ENCODE measurements around the gene PPM1N.
A peak's percentile ranks its signal among the peaks of the same experiment; 100 is the strongest.

PPM1N gene

GRCh38 chr19:45494261-45494916 is 3.9 kb upstream of the PPM1N start:
- no peak for TF ChIP-seq ZFX (IDR thresholded peaks at IDR 0.05; ENCODE audit: borderline replicate concordance)
- no peak for TF ChIP-seq CTCF (IDR thresholded peaks at IDR 0.05)
- peak overlapping the region; percentile 72 for H3K27ac ChIP-seq

GRCh38 chr19:45495178-45495577 is 3.1 kb upstream of the PPM1N start:
- peak overlapping the region; percentile 13; the same call in 1 of the 2 replicates for H3K27ac ChIP-seq
- TF ChIP-seq ZFX (IDR thresholded peaks at IDR 0.05; ENCODE audit: borderline replicate concordance) (no peak), CTCF (IDR thresholded peaks at IDR 0.05) (no peak)

- H3K27ac ChIP-seq: peak overlapping the region; percentile 61
- TF ChIP-seq CTCF (IDR thresholded peaks at IDR 0.05) (no peak), ZFX (IDR thresholded peaks at IDR 0.05; ENCODE audit: borderline replicate concordance) (no peak)
Measured at GRCh38 chr19:45496349-45496953, 1.8 kb upstream of the PPM1N start.

GRCh38 chr19:45497791-45498190 is 452 bp upstream of the PPM1N start:
- 0 out of 2 replicates have a peak overlapping the region, but pooled peaks have one; percentile 18 for H3K27ac ChIP-seq
- TF ChIP-seq ZFX (IDR thresholded peaks at IDR 0.05; ENCODE audit: borderline replicate concordance) (no peak), CTCF (IDR thresholded peaks at IDR 0.05) (no peak)

- no peak for TF ChIP-seq ZFX (IDR thresholded peaks at IDR 0.05; ENCODE audit: borderline replicate concordance)
- TF ChIP-seq CTCF (IDR thresholded peaks at IDR 0.05): no peak
- peak overlapping the region; percentile 55 for H3K27ac ChIP-seq
Measured at GRCh38 chr19:45499196-45500180, 1.2 kb downstream of the PPM1N start.

GRCh38 chr19:45500918-45501729 is 2.9 kb downstream of the PPM1N start:
- H3K27ac ChIP-seq: no peak overlapping the region
- TF ChIP-seq ZFX (IDR thresholded peaks at IDR 0.05; ENCODE audit: borderline replicate concordance) (no peak), CTCF (IDR thresholded peaks at IDR 0.05) (no peak)
